22Rv1 (cell line): ENCODE data around the gene CTSS.

Experiments
- ZFX ChIP-seq: fragments of 450-650 bp; IDR thresholded peaks from 2 replicates; pipeline ENCODE4 v1.6.1; 2017; ENCODE audit warnings: antibody characterized with exemption, borderline replicate concordance
- TF ChIP-seq, protein P1 (sequence below): fragments of 450-650 bp; IDR thresholded peaks from 2 replicates; pipeline ENCODE4 v1.5.1; 2017; ENCODE audit warnings: mild to moderate bottlenecking

GRCh38 chr1:150688763-150689162 is 76.8 kb downstream of the CTSS start:
- TF ChIP-seq, protein P1, sequence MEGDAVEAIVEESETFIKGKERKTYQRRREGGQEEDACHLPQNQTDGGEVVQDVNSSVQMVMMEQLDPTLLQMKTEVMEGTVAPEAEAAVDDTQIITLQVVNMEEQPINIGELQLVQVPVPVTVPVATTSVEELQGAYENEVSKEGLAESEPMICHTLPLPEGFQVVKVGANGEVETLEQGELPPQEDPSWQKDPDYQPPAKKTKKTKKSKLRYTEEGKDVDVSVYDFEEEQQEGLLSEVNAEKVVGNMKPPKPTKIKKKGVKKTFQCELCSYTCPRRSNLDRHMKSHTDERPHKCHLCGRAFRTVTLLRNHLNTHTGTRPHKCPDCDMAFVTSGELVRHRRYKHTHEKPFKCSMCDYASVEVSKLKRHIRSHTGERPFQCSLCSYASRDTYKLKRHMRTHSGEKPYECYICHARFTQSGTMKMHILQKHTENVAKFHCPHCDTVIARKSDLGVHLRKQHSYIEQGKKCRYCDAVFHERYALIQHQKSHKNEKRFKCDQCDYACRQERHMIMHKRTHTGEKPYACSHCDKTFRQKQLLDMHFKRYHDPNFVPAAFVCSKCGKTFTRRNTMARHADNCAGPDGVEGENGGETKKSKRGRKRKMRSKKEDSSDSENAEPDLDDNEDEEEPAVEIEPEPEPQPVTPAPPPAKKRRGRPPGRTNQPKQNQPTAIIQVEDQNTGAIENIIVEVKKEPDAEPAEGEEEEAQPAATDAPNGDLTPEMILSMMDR: no peak
- TF ChIP-seq ZFX: no peak
